HL-60 (cell line): ENCODE results near the gene MORN5.

Experiments used
- DNase-seq, 2 experiments: peaks; one replicate each; pipeline ENCODE4 v3.0.0-alpha.2; 2010 to 2020; ENCODE audit warnings: low read depth in 1 of 2, low spot score in 1 of 2
- H3K27ac ChIP-seq: fragments of 250-450 bp; sonication (Bioruptor Pico); replicated peaks from 2 replicates; pipeline ENCODE4 v1.5.1; 2020; ENCODE audit warnings: mild to moderate bottlenecking, moderate library complexity
- H3K27me3 ChIP-seq: fragments of 250-450 bp; sonication (Bioruptor Pico); 2 replicates; pipeline ENCODE4 v1.5.1; 2021; ENCODE audit warnings: mild to moderate bottlenecking, moderate library complexity; ENCODE audit not compliant: insufficient read depth, poor library complexity, severe bottlenecking
- H3K4me3 ChIP-seq: replicated peaks from 2 replicates; pipeline ENCODE4 v1.5.1; 2011; ENCODE audit warnings: mild to moderate bottlenecking, control low read depth, low read length; ENCODE audit not compliant: insufficient read depth
- CTCF ChIP-seq: IDR thresholded peaks from one replicate; pipeline ENCODE4 v1.5.1; 2011; ENCODE audit warnings: low read length, control low read depth, inconsistent platforms; ENCODE audit not compliant: insufficient read depth
- GABPA ChIP-seq: IDR thresholded peaks from 2 replicates; pipeline ENCODE4 v1.6.1; 2012; ENCODE audit warnings: low read depth
- POLR2AphosphoS5 ChIP-seq: IDR thresholded peaks from 2 replicates; pipeline ENCODE4 v1.6.1; 2012; ENCODE audit warnings: low read depth
- SPI1 ChIP-seq: IDR thresholded peaks from 2 replicates; pipeline ENCODE4 v1.6.1; 2012; ENCODE audit warnings: low read depth, mild to moderate bottlenecking, borderline replicate concordance
- TF ChIP-seq, protein P1 (sequence below): IDR thresholded peaks from 2 replicates; pipeline ENCODE4 v1.6.1; 2012; ENCODE audit warnings: low read depth; ENCODE audit not compliant: insufficient replicate concordance

Gene MORN5

GRCh38 chr9:122121931-122122330 lies 37.8 kb upstream of the MORN5 start:
- Histone ChIP-seq H3K27me3 (peaks cover 9% of the 10 kb centered on the region), H3K4me3 (no peak overlapping the region), H3K27ac (no peak overlapping the region)
- TF ChIP-seq, protein P1, sequence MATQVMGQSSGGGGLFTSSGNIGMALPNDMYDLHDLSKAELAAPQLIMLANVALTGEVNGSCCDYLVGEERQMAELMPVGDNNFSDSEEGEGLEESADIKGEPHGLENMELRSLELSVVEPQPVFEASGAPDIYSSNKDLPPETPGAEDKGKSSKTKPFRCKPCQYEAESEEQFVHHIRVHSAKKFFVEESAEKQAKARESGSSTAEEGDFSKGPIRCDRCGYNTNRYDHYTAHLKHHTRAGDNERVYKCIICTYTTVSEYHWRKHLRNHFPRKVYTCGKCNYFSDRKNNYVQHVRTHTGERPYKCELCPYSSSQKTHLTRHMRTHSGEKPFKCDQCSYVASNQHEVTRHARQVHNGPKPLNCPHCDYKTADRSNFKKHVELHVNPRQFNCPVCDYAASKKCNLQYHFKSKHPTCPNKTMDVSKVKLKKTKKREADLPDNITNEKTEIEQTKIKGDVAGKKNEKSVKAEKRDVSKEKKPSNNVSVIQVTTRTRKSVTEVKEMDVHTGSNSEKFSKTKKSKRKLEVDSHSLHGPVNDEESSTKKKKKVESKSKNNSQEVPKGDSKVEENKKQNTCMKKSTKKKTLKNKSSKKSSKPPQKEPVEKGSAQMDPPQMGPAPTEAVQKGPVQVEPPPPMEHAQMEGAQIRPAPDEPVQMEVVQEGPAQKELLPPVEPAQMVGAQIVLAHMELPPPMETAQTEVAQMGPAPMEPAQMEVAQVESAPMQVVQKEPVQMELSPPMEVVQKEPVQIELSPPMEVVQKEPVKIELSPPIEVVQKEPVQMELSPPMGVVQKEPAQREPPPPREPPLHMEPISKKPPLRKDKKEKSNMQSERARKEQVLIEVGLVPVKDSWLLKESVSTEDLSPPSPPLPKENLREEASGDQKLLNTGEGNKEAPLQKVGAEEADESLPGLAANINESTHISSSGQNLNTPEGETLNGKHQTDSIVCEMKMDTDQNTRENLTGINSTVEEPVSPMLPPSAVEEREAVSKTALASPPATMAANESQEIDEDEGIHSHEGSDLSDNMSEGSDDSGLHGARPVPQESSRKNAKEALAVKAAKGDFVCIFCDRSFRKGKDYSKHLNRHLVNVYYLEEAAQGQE, result no peak
- no peak for TF ChIP-seq CTCF
- no peak for TF ChIP-seq GABPA
- no peak for DNase-seq

DNA sequence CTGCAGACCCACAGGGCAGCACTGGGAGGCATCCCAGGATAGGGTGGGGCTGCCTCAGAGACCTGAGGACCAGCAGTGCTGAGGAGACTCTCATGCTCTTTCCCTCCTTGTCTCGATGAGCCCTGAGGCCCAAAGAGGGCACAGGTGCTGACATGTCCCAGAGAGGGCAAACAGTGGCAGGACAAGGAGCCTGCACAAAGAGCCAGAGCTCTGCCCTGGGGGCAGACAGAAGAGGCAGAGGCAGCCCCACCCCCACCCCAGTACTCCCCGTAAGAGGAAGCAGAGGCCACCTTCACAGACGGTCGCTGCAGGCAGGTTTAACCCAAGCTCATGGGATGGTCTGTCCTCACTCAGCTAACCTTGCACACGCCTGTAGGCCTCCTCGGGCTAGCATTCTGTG lies 37.2 kb upstream of the MORN5 start:
- TF ChIP-seq SPI1, result no peak
- Histone ChIP-seq H3K27ac (no peak overlapping the region), H3K4me3 (no peak overlapping the region), H3K27me3 (peaks cover 14% of the 10 kb centered on the region)
- DNase-seq, result peak in 1 of 2 experiments; percentile 9

DNA sequence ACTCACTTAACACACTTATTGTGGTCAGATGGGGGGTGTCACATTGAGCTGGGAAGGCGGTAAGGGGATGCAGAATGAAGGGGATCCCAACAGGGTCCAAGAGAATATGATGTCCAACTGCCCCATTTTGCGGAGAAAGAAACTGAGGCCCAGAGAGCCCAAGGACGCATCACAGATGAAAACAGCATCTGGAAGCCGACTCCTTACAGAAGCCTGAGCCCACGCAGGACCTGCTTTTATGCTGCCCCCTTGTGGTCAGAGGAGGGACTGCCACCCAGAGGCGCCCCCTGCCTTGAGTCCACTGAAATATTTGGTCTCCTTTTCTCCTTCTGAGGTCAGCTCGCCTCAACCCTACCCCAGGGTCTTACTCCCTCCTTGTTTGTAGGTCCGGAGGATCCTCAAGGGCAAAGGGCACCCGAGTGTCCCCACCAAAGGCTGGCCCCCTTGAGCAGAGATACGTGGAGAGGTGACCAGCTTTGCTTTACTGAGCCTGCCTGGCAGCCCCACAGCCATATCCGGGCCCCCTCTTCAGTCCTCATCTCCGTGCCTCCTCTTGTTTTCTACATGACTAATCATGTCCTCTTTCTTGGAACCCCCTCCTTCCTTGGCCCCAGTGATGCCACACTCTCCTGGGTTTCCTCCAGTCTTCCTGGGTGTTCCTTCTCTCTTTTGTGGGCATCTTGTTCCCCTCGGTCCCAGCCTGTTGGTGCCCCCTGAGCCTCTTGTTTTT lies 36.6 kb upstream of the MORN5 start:
- peaks cover 14% of the 10 kb centered on the region for H3K27me3 ChIP-seq
- no peak overlapping the region for H3K4me3 ChIP-seq
- H3K27ac ChIP-seq, result no peak overlapping the region
- TF ChIP-seq POLR2AphosphoS5, result no peak
- TF ChIP-seq CTCF, result peak; percentile 99
- DNase-seq, result peak; percentile 56 to 69

GRCh38 chr9:122124048-122124447 lies 35.7 kb upstream of the MORN5 start:
- peaks cover 17% of the 10 kb centered on the region for H3K27me3 ChIP-seq
- no peak overlapping the region for H3K4me3 ChIP-seq
- no peak overlapping the region for H3K27ac ChIP-seq
- TF ChIP-seq, protein P1, result no peak
- TF ChIP-seq SPI1, result no peak
- no peak for TF ChIP-seq POLR2AphosphoS5
- TF ChIP-seq CTCF, result no peak
- no peak for TF ChIP-seq GABPA
- no peak for DNase-seq
